Activated CD4-positive, alpha-beta memory T cell treated with anti-CD3 and anti-CD28 coated beads, Interleukin-2, amount 10 ng/mL, durations not matched to agents 7 days and 5 days (primary cell): ENCODE data around the gene EIPR1. TPM values are rescaled to one million over a fixed set of nuclear protein-coding genes. Genes with fewer than 3 reads are reported as not detected.

Experiments
- CTCF ChIA-PET: fragments of 350-600 bp; sonication (Branson Sonifier 250); formaldehyde crosslinking; loops from one replicate; lab custom pipeline; 2021; ENCODE audit warnings: antibody characterized with exemption, inconsistent platforms; lab: Charles Lee
- POLR2A ChIA-PET: fragments of 350-600 bp; sonication (Branson Sonifier 250); formaldehyde crosslinking; loops from one replicate; lab custom pipeline; 2021; ENCODE audit warnings: antibody characterized with exemption; lab: Charles Lee
- DNase-seq: peaks from one replicate; pipeline ENCODE4 v3.0.0-alpha.2; 2020
- H3K27ac Mint-ChIP-seq: one replicate; pipeline ENCODE4 v1.8.0; 2021; ENCODE audit warnings: mild to moderate bottlenecking, mixed read lengths
- H3K27me3 Mint-ChIP-seq: one replicate; pipeline ENCODE4 v1.8.0; 2021; ENCODE audit warnings: mixed read lengths
- H3K36me3 Mint-ChIP-seq: one replicate; pipeline ENCODE4 v1.8.0; 2021; ENCODE audit warnings: low read depth, mixed read lengths
- H3K4me1 Mint-ChIP-seq: one replicate; pipeline ENCODE4 v1.8.0; 2021; ENCODE audit warnings: mixed read lengths
- H3K4me3 Mint-ChIP-seq: one replicate; pipeline ENCODE4 v1.8.0; 2021; ENCODE audit warnings: mild to moderate bottlenecking, mixed read lengths
- H3K9me3 Mint-ChIP-seq: one replicate; pipeline ENCODE4 v1.8.0; 2021; ENCODE audit warnings: mixed read lengths
- total RNA-seq, 2 experiments: library from RNA; stranded (reverse); gene quantifications; one replicate each; pipeline ENCODE4 v1.2.3, GENCODE V29; 2021

The EIPR1 gene
- total RNA-seq, 2 experiments from 2014 or later: 34.3 to 36.1 TPM

- Mint-ChIP-seq H3K36me3 (peaks cover 13% of the 10 kb centered on the region), H3K4me3 (no peak overlapping the region), H3K4me1 (no peaks in the 10 kb centered on the region), H3K27ac (no peak overlapping the region), H3K9me3 (no peaks in the 10 kb centered on the region), H3K27me3 (no peaks in the 10 kb centered on the region)
- POLR2A ChIA-PET: no interaction called here
- CTCF ChIA-PET: interaction anchor here (1.7 to 3.4 kb wide), 2 partner anchors 9 to 14 kb away, joined by 5 to 28 read pairs; no protein-coding TSS in a partner anchor
- DNase-seq: no peak
These were observed 36.7 kb upstream of the EIPR1 start for GRCh38 chr2:3414133-3414860.

GRCh38 chr2:3413697-3414096 lies 36.1 kb upstream of the EIPR1 start:
- Mint-ChIP-seq H3K27me3 (no peaks in the 10 kb centered on the region), H3K9me3 (no peaks in the 10 kb centered on the region), H3K36me3 (peaks cover 13% of the 10 kb centered on the region), H3K4me3 (no peak overlapping the region), H3K4me1 (no peaks in the 10 kb centered on the region), H3K27ac (no peak overlapping the region)
- DNase-seq: no peak
- POLR2A ChIA-PET: no interaction called here
- CTCF ChIA-PET: interaction anchor here (1.7 to 3.4 kb wide), 2 partner anchors 10 to 14 kb away, joined by 5 to 28 read pairs; no protein-coding TSS in a partner anchor

- CTCF ChIA-PET: no interaction called here
- Mint-ChIP-seq H3K9me3 (no peaks in the 10 kb centered on the region), H3K4me3 (no peak overlapping the region)
These were observed 33.5 kb upstream of the EIPR1 start for GRCh38 chr2:3411103-3411502.

GRCh38 chr2:3409627-3410170 lies 32.1 kb upstream of the EIPR1 start:
- no peak for DNase-seq
- CTCF ChIA-PET: no interaction called here
- Mint-ChIP-seq H3K27ac (no peak overlapping the region), H3K4me1 (no peaks in the 10 kb centered on the region), H3K4me3 (no peak overlapping the region), H3K9me3 (no peaks in the 10 kb centered on the region), H3K36me3 (peaks cover 15% of the 10 kb centered on the region), H3K27me3 (no peaks in the 10 kb centered on the region)
- POLR2A ChIA-PET: no interaction called here

More at GRCh38 chr2:3411103-3411502, 33.5 kb upstream of the EIPR1 start:
- no peak for DNase-seq
- Mint-ChIP-seq H3K4me1 (no peaks in the 10 kb centered on the region), H3K36me3 (peaks cover 17% of the 10 kb centered on the region), H3K27me3 (no peaks in the 10 kb centered on the region), H3K27ac (no peak overlapping the region)
- POLR2A ChIA-PET: no interaction called here

- no peak overlapping the region for H3K27ac Mint-ChIP-seq
- no peaks in the 10 kb centered on the region for H3K4me1 Mint-ChIP-seq
- DNase-seq: no peak
- H3K36me3 Mint-ChIP-seq: peaks cover 16% of the 10 kb centered on the region
- CTCF ChIA-PET: interaction anchor here (1.0 kb wide), 1 partner anchor 15 kb away, joined by 3 read pairs; no protein-coding TSS in a partner anchor
- no peak overlapping the region for H3K4me3 Mint-ChIP-seq
- no peaks in the 10 kb centered on the region for H3K9me3 Mint-ChIP-seq
- POLR2A ChIA-PET: no interaction called here
- H3K27me3 Mint-ChIP-seq: no peaks in the 10 kb centered on the region
These were observed 31.2 kb upstream of the EIPR1 start for GRCh38 chr2:3408781-3409180.

GRCh38 chr2:3406501-3406900 lies 28.9 kb upstream of the EIPR1 start:
- Mint-ChIP-seq H3K27ac (no peak overlapping the region), H3K4me3 (no peak overlapping the region), H3K27me3 (no peaks in the 10 kb centered on the region), H3K36me3 (peaks cover 22% of the 10 kb centered on the region), H3K4me1 (no peaks in the 10 kb centered on the region), H3K9me3 (no peaks in the 10 kb centered on the region)
- ChIA-PET POLR2A (no interaction called here), CTCF (no interaction called here)
- DNase-seq: no peak

- Mint-ChIP-seq H3K36me3 (peaks cover 22% of the 10 kb centered on the region), H3K9me3 (no peaks in the 10 kb centered on the region), H3K27ac (no peak overlapping the region), H3K27me3 (no peaks in the 10 kb centered on the region), H3K4me3 (no peak overlapping the region), H3K4me1 (no peaks in the 10 kb centered on the region)
- ChIA-PET CTCF (interaction anchor here (1.0 kb wide), 1 partner anchor 18 kb away, joined by 5 read pairs; no protein-coding TSS in a partner anchor), POLR2A (interaction anchor here (0.9 kb wide), 1 partner anchor 26 kb away, joined by 3 read pairs; the partner anchor contains the start of gene TRAPPC12)
- DNase-seq: no peak
These were observed 28.3 kb upstream of the EIPR1 start for GRCh38 chr2:3405876-3406275.

- no peaks in the 10 kb centered on the region for H3K27me3 Mint-ChIP-seq
- no peaks in the 10 kb centered on the region for H3K4me1 Mint-ChIP-seq
- CTCF ChIA-PET: interaction anchor here (1.0 kb wide), 1 partner anchor 19 kb away, joined by 5 read pairs; no protein-coding TSS in a partner anchor
- H3K4me3 Mint-ChIP-seq: no peak overlapping the region
- POLR2A ChIA-PET: interaction anchor here (0.9 kb wide), 1 partner anchor 26 kb away, joined by 3 read pairs; the partner anchor contains the start of gene TRAPPC12
- H3K9me3 Mint-ChIP-seq: no peaks in the 10 kb centered on the region
- H3K36me3 Mint-ChIP-seq: peaks cover 25% of the 10 kb centered on the region
- DNase-seq: no peak
- no peak overlapping the region for H3K27ac Mint-ChIP-seq
These were observed 27.7 kb upstream of the EIPR1 start for GRCh38 chr2:3405307-3405706.

- no peak overlapping the region for H3K4me3 Mint-ChIP-seq
- ChIA-PET CTCF (no interaction called here), POLR2A (no interaction called here)
- no peak for DNase-seq
- peaks cover 21% of the 10 kb centered on the region for H3K36me3 Mint-ChIP-seq
- no peaks in the 10 kb centered on the region for H3K9me3 Mint-ChIP-seq
- no peaks in the 10 kb centered on the region for H3K27me3 Mint-ChIP-seq
- no peak overlapping the region for H3K27ac Mint-ChIP-seq
- H3K4me1 Mint-ChIP-seq: no peaks in the 10 kb centered on the region
These were observed 26.8 kb upstream of the EIPR1 start for GRCh38 chr2:3404349-3404894.

- DNase-seq: no peak
- H3K4me1 Mint-ChIP-seq: no peaks in the 10 kb centered on the region
- ChIA-PET CTCF (interaction anchor here (0.6 kb wide), 1 partner anchor 19 kb away, joined by 3 read pairs; no protein-coding TSS in a partner anchor), POLR2A (no interaction called here)
- H3K27ac Mint-ChIP-seq: no peak overlapping the region
- peaks cover 21% of the 10 kb centered on the region for H3K36me3 Mint-ChIP-seq
- H3K4me3 Mint-ChIP-seq: no peak overlapping the region
- no peaks in the 10 kb centered on the region for H3K9me3 Mint-ChIP-seq
- H3K27me3 Mint-ChIP-seq: no peaks in the 10 kb centered on the region
These were observed 26.1 kb upstream of the EIPR1 start for GRCh38 chr2:3403587-3404334.

- H3K36me3 Mint-ChIP-seq: peaks cover 48% of the 10 kb centered on the region
- DNase-seq: no peak
- no peaks in the 10 kb centered on the region for H3K4me1 Mint-ChIP-seq
These were observed 22.2 kb upstream of the EIPR1 start for GRCh38 chr2:3399829-3400228.

GRCh38 chr2:3399381-3399780 lies 21.8 kb upstream of the EIPR1 start:
- Mint-ChIP-seq H3K27me3 (no peaks in the 10 kb centered on the region), H3K9me3 (peaks cover 16% of the 10 kb centered on the region), H3K36me3 (peaks cover 50% of the 10 kb centered on the region), H3K27ac (no peak overlapping the region), H3K4me3 (no peak overlapping the region), H3K4me1 (no peaks in the 10 kb centered on the region)
- no peak for DNase-seq
- ChIA-PET POLR2A (no interaction called here), CTCF (no interaction called here)

More at GRCh38 chr2:3399829-3400228, 22.2 kb upstream of the EIPR1 start:
- no peaks in the 10 kb centered on the region for H3K27me3 Mint-ChIP-seq
- peaks cover 13% of the 10 kb centered on the region for H3K9me3 Mint-ChIP-seq
- ChIA-PET CTCF (no interaction called here), POLR2A (no interaction called here)
- H3K27ac Mint-ChIP-seq: no peak overlapping the region
- H3K4me3 Mint-ChIP-seq: no peak overlapping the region

GRCh38 chr2:3398857-3399256 lies 21.2 kb upstream of the EIPR1 start:
- no peak for DNase-seq
- no peak overlapping the region for H3K27ac Mint-ChIP-seq
- H3K4me1 Mint-ChIP-seq: no peaks in the 10 kb centered on the region
- ChIA-PET CTCF (no interaction called here), POLR2A (no interaction called here)
- H3K36me3 Mint-ChIP-seq: peaks cover 51% of the 10 kb centered on the region
- H3K9me3 Mint-ChIP-seq: peaks cover 16% of the 10 kb centered on the region
- no peaks in the 10 kb centered on the region for H3K27me3 Mint-ChIP-seq
- no peak overlapping the region for H3K4me3 Mint-ChIP-seq
